K562 (cell line): ENCODE results near the gene TAF8.

Experiments used
- DMBX1 ChIP-seq: fragments of 250-450 bp; sonication (Bioruptor Pico); IDR thresholded peaks from 2 replicates; pipeline ENCODE4 v1.8.0; 2022; ENCODE audit warnings: inconsistent platforms, mild to moderate bottlenecking, moderate library complexity, borderline replicate concordance
- TBP ChIP-seq: optimal IDR thresholded peaks from 2 replicates; pipeline ENCODE3; 2011; ENCODE audit warnings: low read depth, low read length, improper control_type of control experiment
- ZNF174 ChIP-seq: fragments of 250-450 bp; sonication (Bioruptor Pico); IDR thresholded peaks from 2 replicates; pipeline ENCODE4 v1.4.0; 2020; ENCODE audit warnings: mild to moderate bottlenecking
- TF ChIP-seq, protein P1 (sequence below), 2 experiments: fragments of 450-650 bp in 1 of 2; IDR thresholded peaks; 2 replicates each; pipeline ENCODE4 v1.6.1; 2011 to 2017; ENCODE audit warnings: low read depth in 2 of 2, antibody characterized with exemption in 1 of 2, borderline replicate concordance in 1 of 2, low read length in 1 of 2, mild to moderate bottlenecking in 1 of 2, mixed read lengths in 1 of 2; ENCODE audit not compliant: control insufficient read depth in 1 of 2

DNA sequence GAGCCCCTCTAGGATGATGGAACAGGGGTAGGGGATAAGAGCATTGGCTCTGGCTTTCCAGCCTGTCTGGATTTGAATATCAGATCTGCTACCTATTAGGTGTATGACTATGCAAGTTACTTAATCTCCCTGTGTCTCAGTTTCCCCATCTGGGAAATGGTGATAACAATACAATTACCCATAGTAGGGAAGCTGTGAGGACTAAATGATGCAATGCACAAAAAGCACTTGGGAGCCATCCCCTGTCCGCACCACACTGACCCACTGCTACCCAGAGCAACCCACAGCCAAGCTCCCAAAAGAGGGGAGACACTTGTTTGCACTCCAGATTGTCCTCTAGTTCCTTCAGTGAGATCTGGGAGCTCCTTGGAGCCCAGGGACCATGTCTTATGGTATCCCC is 62.0 kb downstream of the TAF8 start:
- TF ChIP-seq TBP (no peak), DMBX1 (CRISPR knock-in tag) (no peak), ZNF174 (CRISPR knock-in tag) (no peak)
- TF ChIP-seq, protein P1, sequence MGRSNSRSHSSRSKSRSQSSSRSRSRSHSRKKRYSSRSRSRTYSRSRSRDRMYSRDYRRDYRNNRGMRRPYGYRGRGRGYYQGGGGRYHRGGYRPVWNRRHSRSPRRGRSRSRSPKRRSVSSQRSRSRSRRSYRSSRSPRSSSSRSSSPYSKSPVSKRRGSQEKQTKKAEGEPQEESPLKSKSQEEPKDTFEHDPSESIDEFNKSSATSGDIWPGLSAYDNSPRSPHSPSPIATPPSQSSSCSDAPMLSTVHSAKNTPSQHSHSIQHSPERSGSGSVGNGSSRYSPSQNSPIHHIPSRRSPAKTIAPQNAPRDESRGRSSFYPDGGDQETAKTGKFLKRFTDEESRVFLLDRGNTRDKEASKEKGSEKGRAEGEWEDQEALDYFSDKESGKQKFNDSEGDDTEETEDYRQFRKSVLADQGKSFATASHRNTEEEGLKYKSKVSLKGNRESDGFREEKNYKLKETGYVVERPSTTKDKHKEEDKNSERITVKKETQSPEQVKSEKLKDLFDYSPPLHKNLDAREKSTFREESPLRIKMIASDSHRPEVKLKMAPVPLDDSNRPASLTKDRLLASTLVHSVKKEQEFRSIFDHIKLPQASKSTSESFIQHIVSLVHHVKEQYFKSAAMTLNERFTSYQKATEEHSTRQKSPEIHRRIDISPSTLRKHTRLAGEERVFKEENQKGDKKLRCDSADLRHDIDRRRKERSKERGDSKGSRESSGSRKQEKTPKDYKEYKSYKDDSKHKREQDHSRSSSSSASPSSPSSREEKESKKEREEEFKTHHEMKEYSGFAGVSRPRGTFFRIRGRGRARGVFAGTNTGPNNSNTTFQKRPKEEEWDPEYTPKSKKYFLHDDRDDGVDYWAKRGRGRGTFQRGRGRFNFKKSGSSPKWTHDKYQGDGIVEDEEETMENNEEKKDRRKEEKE (IDR thresholded peaks at IDR 0.05; ENCODE audit: borderline replicate concordance in 1 of 2, control insufficient read depth in 1 of 2, low read depth in 2 of 2, low read length in 1 of 2) = no peak
